Astrocyte of the cerebellum (primary cell): ENCODE results near the gene GPSM1.
"Not testable (repeated sequence)": the region's sequence is repeated elsewhere in the genome, so short reads cannot be mapped to it uniquely, and the experiment has no call there.

Source experiments
- DNase-seq: peaks from one replicate; pipeline ENCODE4 v3.0.0-alpha.2; 2011; ENCODE audit warnings: low read depth
- H3K4me3 ChIP-seq: 2 replicates; pipeline ENCODE4 v1.5.1; 2011; ENCODE audit warnings: mild to moderate bottlenecking, low read depth, low read length, moderate library complexity
- in situ Hi-C: cut with HindIII; loops from 2 replicates; pipeline ENCODE4 v1.10.0; 2017; ENCODE audit warnings: low sequenced_read_pairs
- TF ChIP-seq, protein P1 (sequence below): IDR thresholded peaks from 2 replicates; pipeline ENCODE4 v1.5.1; 2012; ENCODE audit warnings: low read length, low read depth, moderate library complexity, mild to moderate bottlenecking; ENCODE audit errors: missing control alignments

The GPSM1 gene

GRCh38 chr9:136401173-136401922 lies 74.0 kb downstream of the GPSM1 start:
- TF ChIP-seq, protein P1, sequence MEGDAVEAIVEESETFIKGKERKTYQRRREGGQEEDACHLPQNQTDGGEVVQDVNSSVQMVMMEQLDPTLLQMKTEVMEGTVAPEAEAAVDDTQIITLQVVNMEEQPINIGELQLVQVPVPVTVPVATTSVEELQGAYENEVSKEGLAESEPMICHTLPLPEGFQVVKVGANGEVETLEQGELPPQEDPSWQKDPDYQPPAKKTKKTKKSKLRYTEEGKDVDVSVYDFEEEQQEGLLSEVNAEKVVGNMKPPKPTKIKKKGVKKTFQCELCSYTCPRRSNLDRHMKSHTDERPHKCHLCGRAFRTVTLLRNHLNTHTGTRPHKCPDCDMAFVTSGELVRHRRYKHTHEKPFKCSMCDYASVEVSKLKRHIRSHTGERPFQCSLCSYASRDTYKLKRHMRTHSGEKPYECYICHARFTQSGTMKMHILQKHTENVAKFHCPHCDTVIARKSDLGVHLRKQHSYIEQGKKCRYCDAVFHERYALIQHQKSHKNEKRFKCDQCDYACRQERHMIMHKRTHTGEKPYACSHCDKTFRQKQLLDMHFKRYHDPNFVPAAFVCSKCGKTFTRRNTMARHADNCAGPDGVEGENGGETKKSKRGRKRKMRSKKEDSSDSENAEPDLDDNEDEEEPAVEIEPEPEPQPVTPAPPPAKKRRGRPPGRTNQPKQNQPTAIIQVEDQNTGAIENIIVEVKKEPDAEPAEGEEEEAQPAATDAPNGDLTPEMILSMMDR, result no peak
- no peak overlapping the region for H3K4me3 ChIP-seq
- in situ Hi-C loops, result no loop called here
- DNase-seq, result no peak

DNA sequence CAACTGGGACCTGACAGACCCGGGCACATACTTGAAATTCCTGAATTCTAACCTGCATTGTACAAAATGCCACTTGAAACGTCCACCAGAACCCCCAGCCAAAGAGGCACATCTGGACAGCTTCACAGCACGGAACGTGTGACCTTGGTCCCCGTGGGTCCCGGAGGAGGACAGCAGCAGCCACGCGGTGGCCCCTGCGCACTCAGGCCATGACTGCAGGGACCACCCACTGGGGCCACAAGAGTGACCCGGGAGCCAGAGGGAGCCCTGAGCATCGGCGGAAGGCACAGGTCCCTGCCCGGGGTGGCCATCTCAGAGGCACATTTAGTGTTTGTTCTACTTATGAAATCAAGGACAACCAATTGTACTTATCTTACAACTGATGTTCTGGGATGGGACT lies 74.7 kb downstream of the GPSM1 start:
- in situ Hi-C loops, result no loop called here
- no peak overlapping the region for H3K4me3 ChIP-seq
- TF ChIP-seq, protein P1, result no peak
- no peak for DNase-seq

DNA sequence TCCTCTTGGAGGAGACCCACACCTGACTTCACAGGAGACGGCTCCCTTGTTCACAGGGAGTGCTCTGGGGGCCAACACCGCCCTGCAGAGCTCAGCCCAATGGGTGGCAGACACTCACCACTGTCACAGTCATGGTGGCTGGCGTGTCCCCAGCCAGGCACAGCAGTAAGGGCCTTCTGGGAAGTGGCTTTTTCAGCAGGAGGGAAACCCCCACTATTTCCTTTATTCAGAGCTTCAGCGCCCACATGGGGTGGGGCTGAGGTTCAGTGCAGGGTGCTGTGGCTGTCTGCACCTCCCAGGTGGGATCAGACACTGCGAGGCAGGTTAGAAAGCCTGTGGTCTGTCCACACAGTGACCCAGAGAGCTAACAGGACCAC lies 76.2 kb downstream of the GPSM1 start:
- H3K4me3 ChIP-seq, result no peak overlapping the region
- in situ Hi-C loops, result no loop called here
- TF ChIP-seq, protein P1, result no peak
- no peak for DNase-seq

- TF ChIP-seq, protein P1, result no peak
- H3K4me3 ChIP-seq, result no peak overlapping the region
- in situ Hi-C loops, result no loop called here
- no peak for DNase-seq
These were observed 76.8 kb downstream of the GPSM1 start for GRCh38 chr9:136403915-136404800.

DNA sequence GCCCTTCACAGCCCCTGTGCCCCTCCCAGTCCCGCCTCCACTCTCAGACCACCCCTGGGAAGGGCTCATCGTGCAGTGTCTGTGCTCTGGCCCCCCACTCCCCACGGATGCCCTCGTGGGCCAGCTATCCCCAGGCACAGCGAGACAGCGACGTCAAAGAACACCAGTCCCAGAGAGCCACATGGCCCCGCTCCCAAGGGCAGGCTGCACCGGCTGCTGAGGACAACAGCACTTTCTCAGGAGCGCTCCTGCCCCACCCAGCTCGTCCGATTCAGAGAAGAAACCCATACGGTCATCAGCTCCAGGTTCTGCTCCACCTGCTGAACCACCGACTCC lies 77.4 kb downstream of the GPSM1 start:
- in situ Hi-C loops, result no loop called here
- TF ChIP-seq, protein P1, result no peak
- no peak overlapping the region for H3K4me3 ChIP-seq
- no peak for DNase-seq

DNA sequence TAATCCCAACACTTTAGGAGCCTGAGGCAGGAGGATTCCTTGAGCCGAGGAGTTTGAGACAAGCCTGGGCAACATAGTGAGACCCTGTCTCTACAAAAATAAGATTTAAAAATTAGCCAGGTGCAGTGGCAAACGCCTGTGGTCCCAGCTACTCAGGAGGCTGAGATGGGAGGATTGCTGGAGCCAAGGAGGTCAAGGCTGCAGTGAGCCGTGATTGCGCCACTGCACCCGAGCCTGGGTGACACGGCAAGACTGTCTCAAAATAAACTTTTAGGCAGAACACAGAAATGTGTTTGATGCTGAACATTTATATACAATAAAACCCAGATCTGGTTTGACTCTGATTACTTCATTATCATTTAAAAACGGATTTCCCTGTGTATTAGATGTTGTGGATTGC lies 78.1 kb downstream of the GPSM1 start:
- no peak overlapping the region for H3K4me3 ChIP-seq
- DNase-seq, result no peak
- in situ Hi-C loops, result no loop called here
- TF ChIP-seq, protein P1, result no peak

DNA sequence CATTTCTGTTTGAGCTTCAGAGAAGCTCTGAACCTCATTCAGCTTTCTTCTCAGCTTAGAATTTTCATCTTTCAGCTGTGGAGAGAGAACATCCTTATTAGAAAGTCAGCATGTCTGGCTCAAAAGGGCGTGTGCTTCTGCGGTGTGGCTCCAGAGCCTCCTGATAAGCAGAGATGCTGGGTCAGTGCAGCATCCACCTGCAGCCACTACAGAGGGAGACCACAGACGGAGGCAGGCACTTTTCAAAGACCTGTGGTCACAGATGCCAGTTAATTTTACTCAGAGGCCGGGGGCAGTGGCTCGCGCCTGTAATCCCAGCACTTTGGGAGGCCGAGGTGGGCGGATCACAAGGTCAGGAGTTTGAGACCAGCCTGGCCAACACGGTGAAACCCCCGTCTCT lies 78.6 kb downstream of the GPSM1 start:
- DNase-seq, in situ Hi-C loops, H3K4me3 ChIP-seq: not testable (repeated sequence)

DNA sequence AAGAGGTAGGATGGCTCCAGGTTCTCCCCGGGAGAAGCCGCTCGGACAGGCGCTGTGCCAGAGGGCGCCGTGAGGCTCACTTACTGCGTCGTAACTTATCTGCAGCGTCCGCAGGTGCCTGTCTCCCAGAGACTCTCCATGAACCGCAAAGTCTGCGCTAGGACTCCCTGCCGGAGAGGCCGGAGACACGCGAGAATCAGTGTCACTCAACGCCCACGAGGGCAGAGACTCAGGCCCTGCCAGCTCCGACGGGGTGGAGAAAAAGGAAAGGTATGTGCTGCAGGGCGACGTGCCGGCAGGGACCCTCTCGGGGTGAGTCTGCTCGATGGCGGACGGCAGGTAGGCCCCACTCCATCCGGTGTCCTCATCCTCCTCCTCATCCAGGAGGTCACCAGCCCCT lies 79.7 kb downstream of the GPSM1 start:
- DNase-seq, H3K4me3 ChIP-seq, in situ Hi-C loops: not testable (repeated sequence)
